SW480 (cell line): ENCODE measurements around the gene TMCC3.
"Not testable (repeated sequence)": the region's sequence is repeated elsewhere in the genome, so short reads cannot be mapped to it uniquely, and the experiment has no call there.

ENCODE experiments used
- DNase-seq: peaks from one replicate; pipeline ENCODE4 v3.0.0-alpha.2; 2016; ENCODE audit warnings: low spot score

TMCC3 gene

DNA sequence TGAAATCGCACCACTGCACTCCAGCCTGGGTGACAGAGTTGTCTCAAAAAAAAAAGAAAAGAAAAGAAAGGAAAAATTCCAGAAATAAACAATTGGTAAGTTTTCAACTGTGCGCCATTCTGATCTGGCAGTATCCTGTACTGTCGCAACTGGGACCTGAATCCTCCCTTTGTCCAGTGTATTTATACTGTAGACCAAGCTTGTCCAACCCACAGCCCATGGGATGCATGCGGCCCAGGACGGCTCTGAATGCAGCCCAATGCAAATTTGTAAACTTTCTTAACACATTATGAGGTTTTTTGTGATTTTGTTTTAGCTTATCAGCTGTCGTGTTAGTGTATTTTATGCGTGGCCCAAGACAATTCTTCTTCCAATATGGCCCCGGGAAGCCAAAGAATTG, 84.7 kb downstream of the TMCC3 start:
- no peak for DNase-seq

DNA sequence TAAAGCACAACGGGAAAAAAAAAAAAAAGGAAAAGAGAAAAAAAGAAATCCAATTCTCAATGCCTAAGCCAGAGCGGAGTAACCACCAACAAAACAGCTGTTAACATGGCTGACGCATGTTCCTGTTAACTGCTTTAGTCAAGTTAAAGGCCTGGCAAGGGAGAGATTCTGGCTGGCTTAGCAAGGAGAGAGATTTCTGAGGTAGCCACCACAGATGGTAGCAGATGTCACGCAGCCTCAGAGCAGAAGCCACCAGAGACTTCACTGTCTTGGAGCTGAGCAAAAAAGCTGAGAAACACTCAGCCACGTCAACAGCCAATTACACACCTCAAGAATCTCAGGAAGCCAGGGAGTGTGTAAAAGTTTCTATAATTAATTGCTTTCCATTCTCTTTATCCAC, 87.1 kb downstream of the TMCC3 start:
- DNase-seq = no peak

DNA sequence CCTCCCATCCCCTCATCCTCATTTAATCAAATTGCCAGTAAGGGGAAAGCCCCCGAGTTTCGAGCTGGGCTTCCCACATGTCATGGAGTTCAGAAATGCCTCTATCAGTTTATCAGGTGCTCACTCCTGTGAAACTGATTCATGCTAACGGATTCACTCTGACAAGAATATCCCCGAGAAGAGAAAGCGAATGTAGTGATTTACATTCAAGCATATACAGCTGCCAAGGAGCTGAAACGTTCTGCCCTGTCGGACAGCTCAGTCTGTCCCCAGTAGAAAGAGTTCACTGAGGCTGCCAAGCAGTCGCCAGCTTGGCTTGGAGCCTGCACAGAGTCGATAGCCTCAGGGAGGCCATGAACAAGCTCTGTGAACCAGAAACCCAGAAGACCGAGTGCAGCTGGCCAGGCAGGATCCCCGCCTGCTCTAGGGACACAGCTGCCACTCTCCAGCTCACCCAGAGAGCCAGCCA, 88.4 kb downstream of the TMCC3 start:
- no peak for DNase-seq

DNA sequence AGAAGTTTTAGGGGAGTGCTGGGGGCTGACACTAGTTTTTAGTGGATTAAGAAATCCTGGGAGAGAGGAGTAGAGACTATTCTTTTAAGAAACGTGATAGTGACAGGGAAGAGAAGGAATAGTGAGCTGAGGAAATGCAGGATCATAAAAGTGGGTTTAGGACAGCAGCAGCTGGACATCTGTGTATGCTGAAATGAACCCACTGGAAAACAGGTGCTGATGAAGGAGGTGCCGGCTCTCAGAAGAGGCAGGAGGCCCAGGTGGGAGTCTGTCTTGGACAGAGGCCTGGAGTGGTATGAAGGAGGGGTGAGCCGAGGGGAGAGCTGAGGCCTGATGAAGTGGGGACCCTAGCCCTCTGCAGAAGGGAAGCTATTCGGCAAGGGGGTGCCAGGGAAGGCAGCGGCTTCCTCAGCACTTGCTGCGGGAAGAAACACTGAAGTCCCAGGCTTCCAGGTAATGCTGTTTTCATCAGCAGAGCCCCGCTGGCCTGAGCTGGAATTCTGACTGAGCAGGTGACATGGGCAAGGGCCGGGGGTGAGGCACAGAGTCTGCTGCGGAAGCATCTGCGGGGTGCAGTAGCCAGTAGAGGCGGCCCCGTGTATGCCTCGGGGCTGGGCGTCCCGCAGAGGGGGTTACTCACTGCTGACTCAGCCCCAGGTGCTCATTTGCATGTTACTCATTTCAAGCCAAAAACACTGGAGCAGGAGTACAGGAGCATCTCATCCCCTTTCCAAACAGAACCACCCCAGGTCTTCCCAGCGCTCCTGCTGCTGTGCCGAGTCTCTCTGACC, 89.7 kb downstream of the TMCC3 start:
- peak; percentile 73 for DNase-seq

DNA sequence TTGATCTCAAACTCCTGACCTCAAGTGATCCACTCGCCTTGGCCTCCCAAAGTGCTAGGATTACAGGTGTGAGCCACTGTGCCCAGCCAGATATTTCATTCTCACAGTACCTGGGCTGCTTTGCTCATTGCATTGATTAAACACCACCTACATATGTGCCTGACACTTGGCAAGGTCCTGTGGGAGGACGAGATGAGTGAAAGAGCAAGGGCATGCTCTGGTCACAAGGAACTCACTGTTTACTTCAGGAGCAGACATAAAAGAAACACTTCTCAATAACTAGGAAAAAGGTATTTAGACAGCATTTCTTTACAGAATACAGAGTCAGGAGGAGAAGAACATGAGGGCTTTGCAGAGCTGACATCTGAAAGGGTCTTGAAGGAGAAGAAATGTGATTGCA, 91.7 kb downstream of the TMCC3 start:
- no peak for DNase-seq

DNA sequence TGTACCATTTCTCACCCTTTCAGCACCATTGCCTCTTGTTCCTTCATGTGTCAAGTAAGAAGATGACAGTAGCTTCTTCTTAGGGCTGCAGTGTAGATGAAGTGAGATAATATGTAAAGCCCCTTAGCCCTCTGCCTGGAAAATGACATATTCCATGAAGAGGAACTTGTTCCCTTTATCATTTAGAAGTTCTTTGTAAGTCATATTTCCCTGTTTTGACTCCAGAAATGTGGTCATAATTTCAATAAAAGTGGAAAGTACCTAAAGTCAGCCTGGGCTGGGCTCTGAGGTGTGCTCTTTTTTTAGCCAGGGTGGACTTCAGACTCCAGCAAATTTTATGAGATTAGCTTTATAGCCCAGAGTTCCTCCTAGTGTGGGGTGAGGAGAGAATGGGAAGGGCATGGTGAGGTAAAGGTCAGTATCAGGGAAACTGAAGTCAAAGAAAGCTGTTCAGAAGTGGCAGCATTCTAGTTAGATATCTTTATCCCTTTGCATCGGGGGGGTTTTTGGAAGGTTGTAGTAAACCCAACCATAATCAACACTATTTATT, 92.5 kb downstream of the TMCC3 start:
- no peak for DNase-seq

DNA sequence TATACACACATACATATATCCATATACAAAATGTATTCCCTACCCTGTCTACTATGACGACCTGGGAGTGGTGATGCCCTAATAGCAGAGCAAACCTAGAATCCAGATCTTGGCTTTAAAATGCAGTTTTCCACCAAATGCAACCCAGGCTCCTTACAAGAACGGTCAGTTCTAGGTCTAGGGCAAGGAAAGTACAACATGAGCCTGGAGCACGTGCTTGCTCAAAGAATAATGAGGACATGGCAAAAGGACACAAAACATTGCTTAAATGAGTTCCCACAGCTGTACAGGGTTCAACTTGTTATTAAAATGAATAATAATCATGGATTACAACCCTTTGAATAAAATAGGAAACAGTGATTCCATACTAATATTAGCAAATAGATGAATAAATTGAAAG, 94.7 kb downstream of the TMCC3 start:
- no peak for DNase-seq

DNA sequence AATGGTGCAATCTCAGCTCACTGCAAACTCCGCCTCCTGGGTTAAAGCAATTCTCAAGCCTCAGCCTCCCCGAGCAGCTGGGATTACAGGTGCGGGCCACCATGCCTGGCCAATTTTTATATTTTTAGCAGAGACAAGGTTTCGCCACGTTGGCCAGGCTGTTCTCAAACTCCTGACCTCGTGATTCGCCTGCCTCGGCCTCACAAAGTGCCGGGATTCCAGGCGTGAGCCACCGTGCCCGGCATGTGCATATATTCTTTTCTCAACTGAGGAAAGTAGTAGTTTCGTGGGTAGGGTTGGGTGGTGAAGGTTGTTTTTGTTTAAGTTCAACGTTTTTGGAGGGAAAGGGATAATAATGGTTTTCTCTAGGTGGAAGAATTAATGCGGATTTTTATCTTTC, 96.5 kb downstream of the TMCC3 start:
- no peak for DNase-seq

DNA sequence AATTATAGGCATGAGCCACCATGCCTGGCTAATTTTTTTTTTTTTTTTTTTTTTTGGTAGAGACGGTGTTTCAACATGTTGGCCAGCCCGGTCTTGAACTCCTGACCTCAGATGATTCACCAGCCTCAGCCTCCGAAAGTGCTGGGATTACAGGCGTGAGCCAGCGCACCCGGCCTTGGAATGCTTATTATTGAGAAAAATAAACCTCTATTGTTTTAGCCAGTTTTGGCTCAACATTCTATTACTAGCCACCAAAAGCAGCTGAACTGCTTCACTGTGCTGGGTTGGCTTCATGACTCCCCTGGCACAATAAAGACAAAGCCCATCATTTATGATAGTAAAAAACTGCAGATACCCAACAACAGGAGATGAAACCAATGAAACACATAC, 97.2 kb downstream of the TMCC3 start:
- no peak for DNase-seq

DNA sequence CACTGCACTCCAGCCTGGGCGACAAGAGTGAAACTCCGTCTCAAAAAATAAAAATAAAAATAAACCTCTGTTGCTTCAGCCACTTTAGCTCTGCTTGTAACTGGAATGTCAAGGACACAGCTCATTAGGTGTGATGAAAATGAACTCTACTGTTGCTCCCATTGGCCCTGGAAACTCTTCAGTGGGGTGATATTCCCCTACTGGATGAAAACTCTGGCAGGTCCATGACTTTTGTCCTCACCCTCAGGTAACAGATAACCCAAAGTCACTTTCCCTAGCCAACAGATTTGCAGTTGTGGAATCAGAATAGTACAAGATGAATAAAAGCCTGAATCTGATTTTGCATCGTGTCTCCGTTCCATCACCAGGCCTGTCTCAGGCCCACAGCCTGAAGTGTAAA, 98.5 kb downstream of the TMCC3 start:
- no peak for DNase-seq

DNA sequence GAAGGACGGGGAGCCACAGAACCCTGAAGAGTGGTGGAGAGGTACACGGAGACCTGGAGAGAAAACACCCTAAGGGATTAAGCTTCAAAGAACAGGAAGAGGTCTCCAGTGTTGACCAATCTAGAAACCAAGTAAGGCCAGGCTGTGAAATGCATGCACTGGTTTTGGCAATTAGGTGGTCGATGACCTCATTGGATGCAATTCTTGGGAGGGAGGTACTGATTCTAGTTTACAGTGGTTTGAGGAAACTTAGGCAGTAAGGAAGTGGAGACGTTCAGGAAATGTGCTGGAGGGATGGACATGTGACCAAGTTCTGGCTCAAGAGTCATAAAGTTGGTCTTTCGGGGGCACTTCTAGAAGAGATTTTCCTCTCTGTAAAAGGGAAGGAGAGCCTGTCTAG, 99.4 kb downstream of the TMCC3 start:
- no peak for DNase-seq

DNA sequence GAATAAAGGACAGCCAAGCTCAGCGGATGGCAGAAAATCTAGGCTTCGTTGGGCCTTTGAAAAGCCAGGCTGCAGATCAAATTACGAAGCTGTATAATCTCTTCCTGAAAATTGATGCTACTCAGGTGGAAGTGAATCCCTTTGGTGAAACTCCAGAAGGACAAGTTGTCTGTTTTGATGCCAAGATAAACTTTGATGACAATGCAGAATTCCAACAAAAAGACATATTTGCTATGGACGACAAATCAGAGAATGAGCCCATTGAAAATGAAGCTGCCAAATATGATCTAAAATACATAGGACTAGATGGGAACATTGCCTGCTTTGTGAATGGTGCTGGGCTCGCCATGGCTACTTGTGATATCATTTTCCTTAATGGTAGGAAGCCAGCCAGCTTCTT, 101.5 kb downstream of the TMCC3 start:
- DNase-seq = not testable (repeated sequence)

DNA sequence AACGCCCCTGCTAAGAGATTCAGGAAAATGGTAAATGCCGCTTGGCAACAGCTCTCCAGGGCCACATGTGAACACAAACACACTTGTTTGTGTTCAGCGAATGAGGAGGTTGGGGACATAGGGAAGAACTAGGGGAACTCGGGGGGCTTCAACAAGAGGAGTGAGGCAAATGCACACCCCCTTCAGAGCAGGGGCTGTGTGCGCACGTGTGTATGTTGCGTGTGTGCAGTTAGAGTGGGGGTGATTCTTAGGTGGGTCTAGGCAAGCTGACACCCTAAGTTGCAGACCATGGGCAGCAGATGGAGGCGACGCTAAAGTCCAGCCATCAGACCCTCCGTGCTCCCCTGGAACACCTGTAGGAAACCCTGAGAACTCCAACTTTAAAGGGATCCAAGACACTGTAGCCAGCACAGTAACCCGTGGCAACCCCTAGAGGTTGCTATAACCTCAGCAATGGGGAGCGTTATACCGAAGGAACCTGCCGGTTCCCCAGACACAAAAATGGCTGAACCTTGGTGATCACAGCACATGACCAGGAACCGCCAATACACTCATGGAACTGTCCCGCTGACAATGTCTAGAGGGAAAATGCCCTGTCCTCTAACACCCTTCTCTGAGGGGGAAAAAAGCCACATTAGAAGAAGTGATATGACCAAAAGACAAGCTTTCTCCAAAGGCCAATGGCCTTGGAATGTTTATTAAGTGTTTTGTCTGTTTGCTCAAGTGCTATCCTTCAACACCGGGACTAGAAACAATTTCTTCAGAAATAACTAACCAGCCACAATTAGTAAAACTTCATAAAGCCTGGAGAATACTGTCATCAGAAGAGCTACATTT, 104.2 kb downstream of the TMCC3 start:
- DNase-seq = peak; percentile 30

DNA sequence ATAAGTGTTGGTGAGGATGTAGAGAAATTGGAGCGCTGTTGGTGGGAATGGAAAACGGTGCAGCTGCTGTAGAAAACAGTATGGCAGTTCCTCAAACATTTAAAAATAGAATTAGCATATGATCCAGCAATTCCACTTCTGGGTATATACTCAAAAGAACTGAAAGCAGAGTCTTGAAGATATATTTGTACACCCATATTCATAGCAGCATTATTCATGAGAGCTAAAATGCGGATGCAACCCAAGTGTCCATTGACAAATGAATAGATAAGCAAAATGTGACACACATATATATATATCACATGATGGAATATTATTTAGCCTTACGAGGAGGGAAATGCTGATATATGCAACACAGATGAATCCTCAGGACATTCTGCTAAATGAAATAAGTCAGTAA, 106.0 kb downstream of the TMCC3 start:
- DNase-seq = no peak

DNA sequence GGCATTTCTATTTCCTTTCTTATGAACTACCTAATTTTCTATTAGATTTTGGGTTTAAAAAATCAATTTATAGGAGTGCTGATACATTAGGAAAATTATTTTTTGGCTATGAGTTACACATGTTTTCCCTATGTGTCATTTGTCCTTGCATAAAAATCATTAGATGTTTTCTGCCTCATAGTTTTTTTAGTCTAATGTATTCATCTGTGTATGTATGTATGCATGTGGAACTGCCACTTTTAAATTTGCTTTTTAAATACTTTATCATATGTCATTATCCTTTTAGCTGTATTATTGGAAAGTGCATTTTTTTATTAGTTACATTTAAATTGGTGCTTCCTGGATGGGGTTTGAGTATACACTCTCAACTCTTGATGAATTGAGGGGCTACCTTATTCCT, 112.0 kb downstream of the TMCC3 start:
- no peak for DNase-seq

DNA sequence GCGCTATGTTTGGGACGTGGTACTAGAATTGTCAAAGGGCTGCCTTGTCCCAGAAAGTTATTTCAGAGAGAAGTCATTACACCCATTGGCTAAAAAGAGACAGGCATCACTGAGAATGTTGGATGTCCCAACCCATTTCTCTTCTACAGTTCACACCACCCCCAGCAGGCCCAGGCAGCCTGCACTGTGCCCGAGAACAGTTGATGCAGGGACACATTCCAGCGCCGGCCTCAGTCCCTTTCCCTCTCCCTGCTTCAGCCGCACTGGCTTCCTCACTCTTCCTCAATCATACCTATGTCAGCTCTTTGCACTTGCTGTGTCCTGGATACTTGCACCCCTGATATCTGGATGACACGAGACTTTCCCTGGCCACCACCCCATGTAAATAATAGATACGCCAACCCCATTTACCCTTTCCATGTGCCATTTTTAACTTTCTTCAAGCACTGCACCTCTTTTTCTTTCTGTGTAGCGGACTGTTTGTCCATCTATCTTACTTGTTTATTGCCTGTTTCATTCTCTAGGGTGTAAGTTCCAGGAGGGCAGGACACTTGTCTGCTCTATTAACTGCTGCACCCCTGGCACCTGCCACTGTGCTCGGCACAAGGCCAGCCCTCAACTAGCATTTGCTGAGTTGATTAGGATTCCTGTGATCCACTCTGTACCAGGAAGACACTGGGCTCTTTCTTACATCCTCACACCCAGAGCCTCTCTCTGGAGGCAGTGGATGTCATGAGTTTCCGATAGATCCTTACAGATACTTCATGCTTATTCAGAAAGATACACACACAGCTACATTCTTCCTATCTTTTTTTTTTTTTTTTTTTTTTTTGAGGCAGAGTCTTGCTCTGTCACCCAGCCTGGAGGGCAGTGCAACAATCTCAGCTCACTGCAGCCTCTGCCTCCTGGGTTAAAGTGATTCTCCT, 114.1 kb downstream of the TMCC3 start:
- no peak for DNase-seq

DNA sequence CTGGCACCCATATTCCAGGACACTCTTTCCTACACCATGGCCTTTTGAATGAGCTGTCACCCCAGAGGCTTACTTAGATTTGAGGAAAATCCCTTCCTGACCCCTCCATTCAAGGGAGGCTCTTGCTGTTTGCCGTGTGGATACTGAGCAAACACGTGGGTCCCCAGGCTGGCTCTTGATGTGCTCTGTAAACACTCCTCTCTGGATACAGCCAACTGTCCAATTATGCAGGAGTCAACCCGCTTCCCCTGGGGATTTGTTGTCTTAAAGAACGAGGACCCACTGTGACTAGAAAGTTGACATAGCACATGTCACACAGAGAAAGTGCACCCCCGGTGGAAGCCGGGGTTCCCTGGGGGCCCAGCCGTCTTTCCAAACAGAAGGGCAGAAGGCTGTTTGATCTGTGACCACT, 114.8 kb downstream of the TMCC3 start:
- no peak for DNase-seq

DNA sequence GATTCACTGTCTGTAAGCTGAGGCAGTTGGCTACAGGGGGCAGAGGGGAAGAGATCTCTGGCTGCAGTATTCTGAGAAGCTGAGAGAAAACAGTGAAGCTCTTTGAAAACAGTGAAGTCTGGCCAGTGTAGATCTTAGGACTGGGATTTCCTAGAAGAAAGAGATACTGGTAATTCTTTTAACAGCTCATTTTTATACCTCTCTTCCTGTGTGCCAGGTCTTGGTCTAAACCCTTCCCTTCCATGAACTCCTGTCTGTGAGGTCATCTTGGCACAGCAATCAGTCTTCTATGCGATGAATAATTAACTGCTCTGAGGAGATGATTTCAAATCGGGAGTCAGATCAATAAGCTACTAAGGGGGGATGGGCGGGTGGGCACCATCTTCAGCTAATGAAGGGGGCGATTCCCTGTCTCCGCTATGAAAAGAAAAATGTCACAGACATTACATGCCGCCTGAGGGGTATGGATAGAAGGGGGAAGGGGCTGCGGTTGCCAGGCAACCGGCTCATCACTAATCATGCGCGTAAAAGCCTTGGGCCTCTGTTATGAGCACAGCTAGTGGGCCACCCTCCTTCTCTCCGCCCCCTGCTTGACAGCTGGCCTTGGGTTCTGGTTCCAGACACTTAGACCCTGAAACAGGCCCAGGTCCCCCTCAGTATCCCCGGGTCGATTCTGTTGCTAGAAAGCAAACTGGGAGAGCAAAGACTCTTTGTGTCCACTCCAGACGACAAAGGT, 115.4 kb downstream of the TMCC3 start:
- no peak for DNase-seq

DNA sequence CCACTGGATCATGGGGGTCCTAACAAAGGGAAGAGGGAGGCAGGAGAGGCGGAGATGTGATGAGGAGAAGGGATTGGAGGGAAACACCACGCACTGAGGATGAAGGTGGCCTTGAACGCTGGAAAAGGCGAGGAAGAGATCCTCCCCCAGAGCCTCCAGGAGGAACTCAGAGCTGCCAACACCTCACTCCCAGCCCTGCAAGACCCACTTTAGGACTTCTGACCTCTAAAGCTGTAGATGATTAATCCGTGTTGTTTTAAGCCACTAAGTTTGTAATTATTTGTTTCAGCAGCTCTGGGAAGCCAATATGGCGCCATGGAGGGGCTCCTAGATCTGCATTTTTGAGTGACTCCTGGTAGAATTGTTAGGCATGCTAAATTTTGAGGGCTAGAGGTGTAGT, 116.1 kb downstream of the TMCC3 start:
- DNase-seq = no peak

DNA sequence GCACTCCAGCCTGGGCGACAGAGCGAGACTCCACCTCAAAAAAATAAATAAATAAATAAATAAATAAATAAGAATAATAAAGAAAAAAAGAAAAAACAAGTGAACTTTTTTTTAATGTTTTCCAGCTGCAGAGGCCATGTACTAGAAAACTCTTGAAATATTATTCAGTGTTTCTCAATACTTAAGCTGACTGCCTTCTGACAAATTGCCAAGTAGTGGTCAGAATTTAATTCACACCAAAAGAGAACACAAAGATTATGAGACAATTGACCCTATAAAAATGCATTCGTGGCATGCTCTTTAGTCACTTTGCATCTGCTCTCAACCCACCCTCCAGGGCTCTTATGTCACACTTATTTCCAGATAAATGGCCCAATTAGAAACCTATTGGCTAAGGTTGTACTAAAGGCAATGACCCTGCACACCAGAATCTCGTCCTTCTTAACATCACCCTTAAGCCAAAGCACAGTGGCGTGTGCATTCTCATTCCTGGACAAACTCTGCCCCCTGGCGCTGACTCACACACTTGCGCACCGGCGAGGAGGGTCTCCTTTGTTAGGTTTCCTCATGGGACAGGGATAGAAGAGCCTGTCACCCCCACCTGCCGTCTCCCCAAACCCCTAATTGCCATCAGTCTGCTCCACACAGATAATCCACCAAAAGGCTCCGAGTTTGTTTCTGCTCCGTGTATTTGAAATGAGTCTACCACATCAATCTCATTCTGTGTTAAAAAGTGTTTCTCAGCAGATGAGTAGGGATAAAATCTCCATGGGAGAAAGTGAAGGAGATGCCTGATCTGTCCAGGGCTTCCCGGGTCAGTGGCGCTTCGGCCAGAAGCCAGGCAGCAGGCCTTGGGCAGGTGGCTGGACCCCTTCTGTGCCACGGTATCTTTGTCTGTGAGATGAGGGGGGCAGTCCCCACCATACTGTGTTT, 117.6 kb downstream of the TMCC3 start:
- DNase-seq = peak; percentile 61
